Lower lobe of right lung (tissue), 2 donors: ENCODE results near the gene CYTH4. TPM values are rescaled to one million over a fixed set of nuclear protein-coding genes. Genes with fewer than 3 reads are reported as not detected.

Experiments used
- ATAC-seq, 2 donors: fragments of 200-7000 bp; cut with Tn5 transposase; one replicate each; pipeline ENCODE4 v1.9.1; 2020 to 2022; ENCODE audit warnings: mild to moderate bottlenecking in 2 of 2, moderate library complexity in 2 of 2
- DNase-seq: peaks from one replicate; pipeline ENCODE4 v3.0.0-alpha.2; 2020
- H3K27ac ChIP-seq: fragments of 200-600 bp; one replicate; pipeline ENCODE4 v1.8.0; 2022
- H3K27me3 ChIP-seq: fragments of 200-600 bp; one replicate; pipeline ENCODE4 v1.8.0; 2022; ENCODE audit warnings: low read depth
- H3K36me3 ChIP-seq: fragments of 200-600 bp; one replicate; pipeline ENCODE4 v1.8.0; 2022; ENCODE audit warnings: mild to moderate bottlenecking
- H3K4me1 ChIP-seq: fragments of 200-600 bp; one replicate; pipeline ENCODE4 v1.8.0; 2022
- H3K4me3 ChIP-seq: fragments of 200-600 bp; one replicate; pipeline ENCODE4 v1.8.0; 2022; ENCODE audit warnings: mild to moderate bottlenecking
- H3K9me3 ChIP-seq: fragments of 200-600 bp; one replicate; pipeline ENCODE4 v1.8.0; 2022
- intact Hi-C: fragments of 100-400 bp; cut with DNase I; formaldehyde crosslinking; loops from one replicate; pipeline ENCODE4 v1.11.0; 2022
- total RNA-seq: library from RNA; stranded (reverse); fragmentation: NEBNext Ultra II Directional; extraction: Animal tissue kit (Norgen Biotek cat#: 25700); gene quantifications from one replicate; pipeline ENCODE4 v1.2.1, GENCODE V29; 2021
- TF ChIP-seq, protein P1 (sequence below): fragments of 200-600 bp; IDR thresholded peaks from one replicate; pipeline ENCODE4 v1.8.0; 2022; ENCODE audit warnings: antibody characterized with exemption, mild to moderate bottlenecking
- donor health status: DM: no; HTN: yes; CAD: no; lungs with severe emphysema.

Gene CYTH4
- total RNA-seq, 1 donor from 2014 or later, result 45.4 TPM

DNA sequence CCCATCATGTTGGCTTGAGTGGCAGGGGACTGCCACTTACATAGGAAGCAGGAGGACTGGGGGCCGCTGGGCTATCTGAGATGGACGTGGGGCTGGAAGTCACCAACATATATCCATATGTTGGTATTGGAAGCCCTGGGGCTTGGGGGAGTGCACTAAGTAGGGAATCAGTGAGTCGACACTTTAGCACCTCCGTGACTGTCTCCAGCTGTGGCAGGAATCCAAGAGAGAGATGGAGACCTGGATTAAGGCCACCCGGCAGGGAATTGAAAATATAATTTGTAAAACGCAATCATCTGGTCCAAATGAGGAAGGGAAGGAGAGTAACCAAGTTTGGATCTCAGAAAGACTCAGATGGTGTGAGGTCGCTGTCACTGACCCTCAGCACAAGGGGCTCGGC is 76.6 kb downstream of the CYTH4 start:
- DNase-seq, result no peak
- ATAC-seq, result no peak
- no peak overlapping the region for H3K4me3 ChIP-seq
- H3K27ac ChIP-seq, result no peak overlapping the region
- TF ChIP-seq, protein P1, sequence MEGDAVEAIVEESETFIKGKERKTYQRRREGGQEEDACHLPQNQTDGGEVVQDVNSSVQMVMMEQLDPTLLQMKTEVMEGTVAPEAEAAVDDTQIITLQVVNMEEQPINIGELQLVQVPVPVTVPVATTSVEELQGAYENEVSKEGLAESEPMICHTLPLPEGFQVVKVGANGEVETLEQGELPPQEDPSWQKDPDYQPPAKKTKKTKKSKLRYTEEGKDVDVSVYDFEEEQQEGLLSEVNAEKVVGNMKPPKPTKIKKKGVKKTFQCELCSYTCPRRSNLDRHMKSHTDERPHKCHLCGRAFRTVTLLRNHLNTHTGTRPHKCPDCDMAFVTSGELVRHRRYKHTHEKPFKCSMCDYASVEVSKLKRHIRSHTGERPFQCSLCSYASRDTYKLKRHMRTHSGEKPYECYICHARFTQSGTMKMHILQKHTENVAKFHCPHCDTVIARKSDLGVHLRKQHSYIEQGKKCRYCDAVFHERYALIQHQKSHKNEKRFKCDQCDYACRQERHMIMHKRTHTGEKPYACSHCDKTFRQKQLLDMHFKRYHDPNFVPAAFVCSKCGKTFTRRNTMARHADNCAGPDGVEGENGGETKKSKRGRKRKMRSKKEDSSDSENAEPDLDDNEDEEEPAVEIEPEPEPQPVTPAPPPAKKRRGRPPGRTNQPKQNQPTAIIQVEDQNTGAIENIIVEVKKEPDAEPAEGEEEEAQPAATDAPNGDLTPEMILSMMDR, result no peak
- intact Hi-C loops, result no loop called here
- peaks cover 5% of the 10 kb centered on the region for H3K27me3 ChIP-seq
- no peaks in the 10 kb centered on the region for H3K4me1 ChIP-seq
- no peaks in the 10 kb centered on the region for H3K36me3 ChIP-seq
- no peaks in the 10 kb centered on the region for H3K9me3 ChIP-seq

DNA sequence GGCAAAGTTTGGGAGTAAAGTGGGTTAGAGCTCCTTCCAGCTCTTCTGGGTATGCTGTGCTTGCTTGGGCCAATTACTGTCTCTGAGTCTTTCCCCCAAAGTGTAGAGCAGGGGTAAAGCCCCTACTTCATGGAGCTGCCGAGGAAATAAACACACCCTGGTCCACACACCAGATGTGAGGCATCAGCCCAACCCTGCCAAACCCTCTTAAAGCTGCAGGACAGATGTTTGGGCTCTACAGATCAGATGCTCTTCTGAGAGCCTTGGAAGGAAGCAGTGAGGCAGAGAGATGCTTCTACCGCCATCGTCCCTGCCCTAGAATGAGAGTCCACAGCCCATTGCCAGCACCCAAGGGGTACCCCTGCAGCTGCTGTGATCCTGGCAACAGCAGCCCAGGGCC is 80.3 kb downstream of the CYTH4 start:
- H3K4me1 ChIP-seq, result peaks cover 11% of the 10 kb centered on the region
- H3K27me3 ChIP-seq, result peaks cover 3% of the 10 kb centered on the region
- no peak for DNase-seq
- ATAC-seq, result no peak
- no peak overlapping the region for H3K4me3 ChIP-seq
- intact Hi-C loops, result no loop called here
- TF ChIP-seq, protein P1, result no peak
- H3K9me3 ChIP-seq, result no peaks in the 10 kb centered on the region
- H3K36me3 ChIP-seq, result no peaks in the 10 kb centered on the region
- H3K27ac ChIP-seq, result no peak overlapping the region

DNA sequence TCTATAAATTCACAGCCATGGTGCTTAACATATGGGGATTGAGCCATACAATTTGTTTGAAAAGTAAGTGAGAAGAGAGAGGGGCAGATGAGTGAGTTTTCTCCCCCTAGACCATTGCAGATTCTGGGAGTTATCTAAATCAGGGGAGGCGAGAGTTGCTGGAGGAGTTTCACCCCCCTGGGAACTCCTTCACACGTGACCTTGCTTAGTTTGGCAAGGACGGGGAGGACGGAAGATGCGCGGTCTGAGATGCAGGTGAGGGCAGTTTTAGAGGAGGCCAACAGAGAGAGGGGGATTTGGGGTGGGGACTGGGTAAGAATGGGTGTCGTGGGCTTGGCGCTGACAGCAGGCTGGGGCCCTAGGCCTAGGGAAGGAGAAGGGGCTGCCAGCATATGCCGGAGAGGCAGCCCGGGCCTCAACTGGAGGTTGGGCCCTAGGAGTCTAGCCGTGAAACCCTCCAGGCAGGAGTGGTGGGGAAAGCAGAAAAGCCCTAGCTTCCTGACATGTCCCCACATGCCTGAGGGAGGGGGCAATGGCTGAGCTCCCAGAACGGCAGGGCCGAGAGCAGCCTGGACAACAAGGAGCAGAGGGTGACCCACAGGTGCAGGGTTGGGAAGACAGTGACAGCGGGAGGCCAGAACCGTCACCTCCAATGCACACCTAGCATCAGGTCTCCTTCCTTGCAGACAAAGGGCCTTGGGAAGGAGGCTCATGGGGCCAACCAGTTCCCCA is 81.1 kb downstream of the CYTH4 start:
- peaks cover 3% of the 10 kb centered on the region for H3K27me3 ChIP-seq
- H3K4me1 ChIP-seq, result peaks cover 11% of the 10 kb centered on the region
- TF ChIP-seq, protein P1, result no peak
- no peak overlapping the region for H3K27ac ChIP-seq
- ATAC-seq (no peak), DNase-seq (no peak)
- no peaks in the 10 kb centered on the region for H3K36me3 ChIP-seq
- intact Hi-C loops, result no loop called here
- H3K4me3 ChIP-seq, result no peak overlapping the region
- H3K9me3 ChIP-seq, result no peaks in the 10 kb centered on the region

Other genes starting within 250 kb of the CYTH4 start
- 24.2 TPM for gene KCTD17, start 230.8 kb upstream of the CYTH4 start, total RNA-seq
- gene TMPRSS6, start 172.8 kb upstream of the CYTH4 start, total RNA-seq, result 0.53 TPM
- gene IL2RB, start 132.6 kb upstream of the CYTH4 start, total RNA-seq, result 10.2 TPM
- gene C1QTNF6, start 94.3 kb upstream of the CYTH4 start, total RNA-seq, result 5.3 TPM
- not detected for gene SSTR3, start 70.0 kb upstream of the CYTH4 start, total RNA-seq
- gene RAC2, start 38.2 kb upstream of the CYTH4 start, total RNA-seq, result 111 TPM
- 0.89 TPM for gene ELFN2, start 145.0 kb downstream of the CYTH4 start, total RNA-seq
- 71.0 TPM for gene MFNG, start 203.9 kb downstream of the CYTH4 start, total RNA-seq
- gene CARD10, start 236.9 kb downstream of the CYTH4 start, total RNA-seq, result 14.9 TPM